Measurements from ENCODE around the gene UMODL1.

- TF ChIP-seq CTCF (IDR thresholded peaks at IDR 0.05; ENCODE audit: low read length) (no peak), EZH2phosphoT487 (IDR thresholded peaks at IDR 0.05; ENCODE audit: low read length) (no peak), EZH2 (optimal IDR thresholded peaks at IDR 0.05; ENCODE audit: low read depth, low read length) (no peak)
Measured at GRCh38 chr21:42115136-42115683, 44.1 kb downstream of the UMODL1 start.

Data from MM.1S (cell line).